Measurements from ENCODE around the gene RALB. TPM values are rescaled to one million over a fixed set of nuclear protein-coding genes. Genes with fewer than 3 reads are reported as not detected.

RALB gene
- polyA plus RNA-seq, 2 of the 4 experiments (the other 2 are of a cell fraction) = 72.9 to 76.5 TPM

DNA sequence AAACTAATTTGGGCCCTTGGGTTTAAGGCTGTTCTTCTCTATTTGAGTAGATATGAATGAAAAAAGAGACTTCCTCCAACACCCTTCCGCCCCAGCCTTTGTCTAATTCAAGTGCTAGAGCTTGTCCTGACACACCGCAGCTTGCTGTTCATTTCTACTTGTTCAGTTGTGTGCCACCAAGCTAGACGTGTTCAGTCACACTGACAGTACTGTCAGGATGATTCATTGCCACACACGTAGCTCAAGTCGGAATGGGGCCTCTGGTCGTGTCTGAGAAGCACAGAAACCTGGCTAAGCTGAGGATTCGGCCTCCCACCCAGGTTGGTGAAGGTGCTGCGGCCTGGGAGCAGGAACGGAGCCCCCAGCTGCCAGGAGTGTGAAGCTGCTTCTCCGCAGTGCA is 47.7 kb downstream of the RALB start (continued):
- TF ChIP-seq TFCP2L1 (CRISPR knock-in tag; IDR thresholded peaks at IDR 0.05) (no peak), MYC (IDR thresholded peaks at IDR 0.05; ENCODE audit: borderline replicate concordance, low read length) (no peak)

DNA sequence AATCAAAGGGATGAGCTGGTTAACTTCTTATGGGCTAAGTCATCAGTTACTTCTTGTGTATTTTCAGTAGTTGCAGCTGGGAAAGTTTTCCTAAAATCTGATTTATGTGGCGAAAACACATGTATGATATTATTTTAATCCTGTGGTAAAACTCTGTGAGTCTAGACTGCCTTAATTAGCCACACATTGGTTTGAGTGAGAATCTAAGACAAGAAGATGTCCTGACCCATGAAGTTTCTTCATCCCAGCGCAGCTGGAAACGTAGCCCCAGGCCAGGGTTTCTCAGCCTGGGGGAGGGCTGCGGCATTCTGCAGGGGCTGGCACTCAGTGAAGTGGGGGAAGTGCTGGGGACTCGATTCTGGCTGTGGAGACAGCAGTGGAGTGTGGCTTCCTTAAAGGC is 48.6 kb downstream of the RALB start:
- H3K4me3 ChIP-seq = no peak overlapping the region
- POLR2A ChIA-PET = no interaction called here
- H3K9me3 ChIP-seq = no peaks in the 10 kb centered on the region
- no peak for DNase-seq (ENCODE audit: low read depth in 1 of 2, low spot score in 1 of 2)
- no peak for FAIRE-seq
- no peak overlapping the region for H3K4me2 ChIP-seq
- WGBS (ENCODE audit: missing lambda C conversion rate) = 91% methylated on average over 5 of the region's 5 CpGs
- TF ChIP-seq ZFP36 (IDR thresholded peaks at IDR 0.05; ENCODE audit: borderline replicate concordance, partially characterized antibody) (no peak), CBX8 (IDR thresholded peaks at IDR 0.05) (no peak), ZSCAN20 (CRISPR knock-in tag; IDR thresholded peaks at IDR 0.05) (no peak)
- TF ChIP-seq, protein P1, sequence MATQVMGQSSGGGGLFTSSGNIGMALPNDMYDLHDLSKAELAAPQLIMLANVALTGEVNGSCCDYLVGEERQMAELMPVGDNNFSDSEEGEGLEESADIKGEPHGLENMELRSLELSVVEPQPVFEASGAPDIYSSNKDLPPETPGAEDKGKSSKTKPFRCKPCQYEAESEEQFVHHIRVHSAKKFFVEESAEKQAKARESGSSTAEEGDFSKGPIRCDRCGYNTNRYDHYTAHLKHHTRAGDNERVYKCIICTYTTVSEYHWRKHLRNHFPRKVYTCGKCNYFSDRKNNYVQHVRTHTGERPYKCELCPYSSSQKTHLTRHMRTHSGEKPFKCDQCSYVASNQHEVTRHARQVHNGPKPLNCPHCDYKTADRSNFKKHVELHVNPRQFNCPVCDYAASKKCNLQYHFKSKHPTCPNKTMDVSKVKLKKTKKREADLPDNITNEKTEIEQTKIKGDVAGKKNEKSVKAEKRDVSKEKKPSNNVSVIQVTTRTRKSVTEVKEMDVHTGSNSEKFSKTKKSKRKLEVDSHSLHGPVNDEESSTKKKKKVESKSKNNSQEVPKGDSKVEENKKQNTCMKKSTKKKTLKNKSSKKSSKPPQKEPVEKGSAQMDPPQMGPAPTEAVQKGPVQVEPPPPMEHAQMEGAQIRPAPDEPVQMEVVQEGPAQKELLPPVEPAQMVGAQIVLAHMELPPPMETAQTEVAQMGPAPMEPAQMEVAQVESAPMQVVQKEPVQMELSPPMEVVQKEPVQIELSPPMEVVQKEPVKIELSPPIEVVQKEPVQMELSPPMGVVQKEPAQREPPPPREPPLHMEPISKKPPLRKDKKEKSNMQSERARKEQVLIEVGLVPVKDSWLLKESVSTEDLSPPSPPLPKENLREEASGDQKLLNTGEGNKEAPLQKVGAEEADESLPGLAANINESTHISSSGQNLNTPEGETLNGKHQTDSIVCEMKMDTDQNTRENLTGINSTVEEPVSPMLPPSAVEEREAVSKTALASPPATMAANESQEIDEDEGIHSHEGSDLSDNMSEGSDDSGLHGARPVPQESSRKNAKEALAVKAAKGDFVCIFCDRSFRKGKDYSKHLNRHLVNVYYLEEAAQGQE (IDR thresholded peaks at IDR 0.05) = no peak
- TF ChIP-seq, protein P2, sequence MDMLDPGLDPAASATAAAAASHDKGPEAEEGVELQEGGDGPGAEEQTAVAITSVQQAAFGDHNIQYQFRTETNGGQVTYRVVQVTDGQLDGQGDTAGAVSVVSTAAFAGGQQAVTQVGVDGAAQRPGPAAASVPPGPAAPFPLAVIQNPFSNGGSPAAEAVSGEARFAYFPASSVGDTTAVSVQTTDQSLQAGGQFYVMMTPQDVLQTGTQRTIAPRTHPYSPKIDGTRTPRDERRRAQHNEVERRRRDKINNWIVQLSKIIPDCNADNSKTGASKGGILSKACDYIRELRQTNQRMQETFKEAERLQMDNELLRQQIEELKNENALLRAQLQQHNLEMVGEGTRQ (IDR thresholded peaks at IDR 0.05) = no peak
- CTCF ChIA-PET = interaction anchor here (1.2 to 3.8 kb wide), 2 partner anchors 11 to 73 kb away, joined by 3 to 25 read pairs; no protein-coding TSS in a partner anchor
- H3K27ac ChIP-seq = no peak overlapping the region
- no peak for ATAC-seq
- no peaks in the 10 kb centered on the region for H3K4me1 ChIP-seq

DNA sequence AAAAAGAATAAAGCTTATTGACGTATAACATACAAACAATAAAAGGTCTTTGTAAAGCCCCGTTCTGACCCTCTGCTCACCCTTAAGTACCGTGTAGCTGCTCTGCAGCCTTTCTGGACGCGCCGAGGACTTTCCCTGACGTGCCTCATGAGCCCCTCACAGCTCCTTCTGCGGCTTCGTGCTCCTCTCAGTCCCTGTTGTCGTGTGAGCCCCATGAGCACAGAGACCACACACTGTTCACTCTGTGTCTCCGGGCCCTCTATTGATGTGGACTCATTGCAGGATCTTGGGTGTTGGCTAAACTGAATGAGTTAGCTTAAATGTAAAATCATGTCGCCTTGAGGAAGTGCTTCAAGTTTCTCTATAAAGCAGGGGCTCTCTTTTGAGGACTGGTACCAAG is 49.6 kb downstream of the RALB start:
- Histone ChIP-seq H3K4me1 (no peaks in the 10 kb centered on the region), H3K27ac (no peak overlapping the region), H3K4me3 (no peak overlapping the region), H3K4me2 (no peak overlapping the region), H3K9me3 (no peaks in the 10 kb centered on the region)
- no peak for DNase-seq (ENCODE audit: low read depth in 1 of 2, low spot score in 1 of 2)
- TF ChIP-seq HOXB13 (CRISPR knock-in tag; IDR thresholded peaks at IDR 0.05; ENCODE audit: low read depth) (no peak), NR3C1 (IDR thresholded peaks at IDR 0.05) (no peak), HOXA7 (CRISPR knock-in tag; IDR thresholded peaks at IDR 0.05) (no peak), EHF (CRISPR knock-in tag; IDR thresholded peaks at IDR 0.05) (no peak), RNF2 (IDR thresholded peaks at IDR 0.05; ENCODE audit: borderline replicate concordance, low read depth) (no peak), MYC (IDR thresholded peaks at IDR 0.05; ENCODE audit: borderline replicate concordance, low read length) (no peak), MAZ (IDR thresholded peaks at IDR 0.05; ENCODE audit: borderline replicate concordance, low read depth, low read length) (no peak), POLR2AphosphoS2 (conservative IDR thresholded peaks at IDR 0.05; ENCODE audit: low read length) (no peak), JUN (IDR thresholded peaks at IDR 0.05) (no peak), HOXB5 (CRISPR knock-in tag; IDR thresholded peaks at IDR 0.05) (no peak)
- TF ChIP-seq, protein P3, sequence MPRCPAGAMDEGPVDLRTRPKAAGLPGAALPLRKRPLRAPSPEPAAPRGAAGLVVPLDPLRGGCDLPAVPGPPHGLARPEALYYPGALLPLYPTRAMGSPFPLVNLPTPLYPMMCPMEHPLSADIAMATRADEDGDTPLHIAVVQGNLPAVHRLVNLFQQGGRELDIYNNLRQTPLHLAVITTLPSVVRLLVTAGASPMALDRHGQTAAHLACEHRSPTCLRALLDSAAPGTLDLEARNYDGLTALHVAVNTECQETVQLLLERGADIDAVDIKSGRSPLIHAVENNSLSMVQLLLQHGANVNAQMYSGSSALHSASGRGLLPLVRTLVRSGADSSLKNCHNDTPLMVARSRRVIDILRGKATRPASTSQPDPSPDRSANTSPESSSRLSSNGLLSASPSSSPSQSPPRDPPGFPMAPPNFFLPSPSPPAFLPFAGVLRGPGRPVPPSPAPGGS (IDR thresholded peaks at IDR 0.05) = no peak
- TF ChIP-seq, protein P4, sequence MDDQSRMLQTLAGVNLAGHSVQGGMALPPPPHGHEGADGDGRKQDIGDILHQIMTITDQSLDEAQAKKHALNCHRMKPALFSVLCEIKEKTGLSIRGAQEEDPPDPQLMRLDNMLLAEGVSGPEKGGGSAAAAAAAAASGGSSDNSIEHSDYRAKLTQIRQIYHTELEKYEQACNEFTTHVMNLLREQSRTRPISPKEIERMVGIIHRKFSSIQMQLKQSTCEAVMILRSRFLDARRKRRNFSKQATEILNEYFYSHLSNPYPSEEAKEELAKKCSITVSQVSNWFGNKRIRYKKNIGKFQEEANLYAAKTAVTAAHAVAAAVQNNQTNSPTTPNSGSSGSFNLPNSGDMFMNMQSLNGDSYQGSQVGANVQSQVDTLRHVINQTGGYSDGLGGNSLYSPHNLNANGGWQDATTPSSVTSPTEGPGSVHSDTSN (IDR thresholded peaks at IDR 0.05) = no peak
- TF ChIP-seq, protein P5, sequence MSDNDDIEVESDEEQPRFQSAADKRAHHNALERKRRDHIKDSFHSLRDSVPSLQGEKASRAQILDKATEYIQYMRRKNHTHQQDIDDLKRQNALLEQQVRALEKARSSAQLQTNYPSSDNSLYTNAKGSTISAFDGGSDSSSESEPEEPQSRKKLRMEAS (IDR thresholded peaks at IDR 0.05) = no peak
- TF ChIP-seq, protein P6, sequence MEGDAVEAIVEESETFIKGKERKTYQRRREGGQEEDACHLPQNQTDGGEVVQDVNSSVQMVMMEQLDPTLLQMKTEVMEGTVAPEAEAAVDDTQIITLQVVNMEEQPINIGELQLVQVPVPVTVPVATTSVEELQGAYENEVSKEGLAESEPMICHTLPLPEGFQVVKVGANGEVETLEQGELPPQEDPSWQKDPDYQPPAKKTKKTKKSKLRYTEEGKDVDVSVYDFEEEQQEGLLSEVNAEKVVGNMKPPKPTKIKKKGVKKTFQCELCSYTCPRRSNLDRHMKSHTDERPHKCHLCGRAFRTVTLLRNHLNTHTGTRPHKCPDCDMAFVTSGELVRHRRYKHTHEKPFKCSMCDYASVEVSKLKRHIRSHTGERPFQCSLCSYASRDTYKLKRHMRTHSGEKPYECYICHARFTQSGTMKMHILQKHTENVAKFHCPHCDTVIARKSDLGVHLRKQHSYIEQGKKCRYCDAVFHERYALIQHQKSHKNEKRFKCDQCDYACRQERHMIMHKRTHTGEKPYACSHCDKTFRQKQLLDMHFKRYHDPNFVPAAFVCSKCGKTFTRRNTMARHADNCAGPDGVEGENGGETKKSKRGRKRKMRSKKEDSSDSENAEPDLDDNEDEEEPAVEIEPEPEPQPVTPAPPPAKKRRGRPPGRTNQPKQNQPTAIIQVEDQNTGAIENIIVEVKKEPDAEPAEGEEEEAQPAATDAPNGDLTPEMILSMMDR (IDR thresholded peaks at IDR 0.05) = no peak
- TF ChIP-seq, protein P7, sequence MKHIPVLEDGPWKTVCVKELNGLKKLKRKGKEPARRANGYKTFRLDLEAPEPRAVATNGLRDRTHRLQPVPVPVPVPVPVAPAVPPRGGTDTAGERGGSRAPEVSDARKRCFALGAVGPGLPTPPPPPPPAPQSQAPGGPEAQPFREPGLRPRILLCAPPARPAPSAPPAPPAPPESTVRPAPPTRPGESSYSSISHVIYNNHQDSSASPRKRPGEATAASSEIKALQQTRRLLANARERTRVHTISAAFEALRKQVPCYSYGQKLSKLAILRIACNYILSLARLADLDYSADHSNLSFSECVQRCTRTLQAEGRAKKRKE (CRISPR knock-in tag; IDR thresholded peaks at IDR 0.05; ENCODE audit: low read depth) = no peak
- no peak for ATAC-seq
- ChIA-PET POLR2A (no interaction called here), CTCF (interaction anchor here (0.6 to 3.8 kb wide), 5 partner anchors 10 to 113 kb away, joined by 3 to 25 read pairs (median 3); no protein-coding TSS in a partner anchor)
- 92% methylated on average over 12 of the region's 12 CpGs for WGBS (ENCODE audit: missing lambda C conversion rate)
- no peak for FAIRE-seq

Data from A549 (cell line).